ENCODE results near the gene CHCT1.

Gene CHCT1

GRCh38 chr17:60447375-60447774, 25.1 kb downstream of the CHCT1 start:
- Histone ChIP-seq H3K36me3 (ENCODE audit: insufficient read depth, low read length) (peaks cover 45% of the 10 kb centered on the region), H3K27ac (ENCODE audit: low read depth, low read length, poor library complexity, severe bottlenecking) (no peak overlapping the region), H4K20me1 (ENCODE audit: insufficient read depth, low read length) (no peaks in the 10 kb centered on the region), H3K4me2 (ENCODE audit: low read length) (no peak overlapping the region), H3K27me3 (ENCODE audit: insufficient read depth, low read length) (no peaks in the 10 kb centered on the region), H3K4me1 (ENCODE audit: insufficient read depth, low read length, severe bottlenecking) (no peaks in the 10 kb centered on the region), H3K9me3 (ENCODE audit: low read length) (no peaks in the 10 kb centered on the region), H3K9ac (ENCODE audit: low read length) (no peak overlapping the region), H3K4me3 (ENCODE audit: low read depth, low read length, poor library complexity, severe bottlenecking) (no peak overlapping the region), H3K9me2 (ENCODE audit: low read depth, low read length) (no peaks in the 10 kb centered on the region), H2AFZ (ENCODE audit: low read length) (no peak overlapping the region), H3F3A (ENCODE audit: insufficient read depth, low read length) (no peaks in the 10 kb centered on the region), H3K79me2 (ENCODE audit: insufficient read depth, low read length) (no peaks in the 10 kb centered on the region)
- TF ChIP-seq EZH2 (IDR thresholded peaks at IDR 0.05; ENCODE audit: borderline replicate concordance, low read length) (no peak), CTCF (IDR thresholded peaks at IDR 0.05; ENCODE audit: low read length) (no peak)

DNA sequence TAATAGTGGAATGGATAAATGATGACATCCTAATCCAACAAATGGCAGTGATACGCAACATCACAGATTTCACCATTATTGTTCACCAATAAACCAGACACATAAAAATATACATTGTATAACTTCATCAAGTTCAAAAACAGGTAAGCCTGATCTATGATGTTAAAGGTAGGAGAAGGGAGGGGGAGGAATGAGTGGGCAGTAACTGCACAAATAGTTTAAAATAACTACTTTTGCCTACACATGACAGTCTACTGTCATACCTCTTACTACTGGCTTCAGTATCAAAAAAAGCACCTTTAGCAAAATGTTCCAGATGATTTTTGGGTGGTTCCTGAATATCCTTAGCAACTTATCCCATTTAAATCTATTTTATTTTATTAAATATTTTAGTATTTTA, 28.8 kb downstream of the CHCT1 start:
- H3K4me1 ChIP-seq (ENCODE audit: insufficient read depth, low read length, severe bottlenecking): no peaks in the 10 kb centered on the region
- no peak overlapping the region for H3K27ac ChIP-seq (ENCODE audit: low read depth, low read length, poor library complexity, severe bottlenecking)
- H3K4me3 ChIP-seq (ENCODE audit: low read depth, low read length, poor library complexity, severe bottlenecking): no peak overlapping the region
- no peak overlapping the region for H3K4me2 ChIP-seq (ENCODE audit: low read length)
- H3K9ac ChIP-seq (ENCODE audit: low read length): no peak overlapping the region
- H3K79me2 ChIP-seq (ENCODE audit: insufficient read depth, low read length): no peaks in the 10 kb centered on the region
- no peak overlapping the region for H2AFZ ChIP-seq (ENCODE audit: low read length)
- no peaks in the 10 kb centered on the region for H3F3A ChIP-seq (ENCODE audit: insufficient read depth, low read length)
- H3K9me3 ChIP-seq (ENCODE audit: low read length): no peaks in the 10 kb centered on the region
- TF ChIP-seq EZH2 (IDR thresholded peaks at IDR 0.05; ENCODE audit: borderline replicate concordance, low read length) (no peak), CTCF (IDR thresholded peaks at IDR 0.05; ENCODE audit: low read length) (no peak)
- H3K27me3 ChIP-seq (ENCODE audit: insufficient read depth, low read length): no peaks in the 10 kb centered on the region
- peaks cover 62% of the 10 kb centered on the region for H3K36me3 ChIP-seq (ENCODE audit: insufficient read depth, low read length)
- no peaks in the 10 kb centered on the region for H3K9me2 ChIP-seq (ENCODE audit: low read depth, low read length)
- no peaks in the 10 kb centered on the region for H4K20me1 ChIP-seq (ENCODE audit: insufficient read depth, low read length)

GRCh38 chr17:60451965-60452364, 29.7 kb downstream of the CHCT1 start:
- H3K9me2 ChIP-seq (ENCODE audit: low read depth, low read length): no peaks in the 10 kb centered on the region
- H2AFZ ChIP-seq (ENCODE audit: low read length): no peak overlapping the region
- H3F3A ChIP-seq (ENCODE audit: insufficient read depth, low read length): no peaks in the 10 kb centered on the region
- H3K36me3 ChIP-seq (ENCODE audit: insufficient read depth, low read length): peaks cover 61% of the 10 kb centered on the region
- TF ChIP-seq EZH2 (IDR thresholded peaks at IDR 0.05; ENCODE audit: borderline replicate concordance, low read length) (no peak), CTCF (IDR thresholded peaks at IDR 0.05; ENCODE audit: low read length) (no peak)
- H4K20me1 ChIP-seq (ENCODE audit: insufficient read depth, low read length): no peaks in the 10 kb centered on the region
- H3K27ac ChIP-seq (ENCODE audit: low read depth, low read length, poor library complexity, severe bottlenecking): no peak overlapping the region
- H3K9ac ChIP-seq (ENCODE audit: low read length): no peak overlapping the region
- H3K9me3 ChIP-seq (ENCODE audit: low read length): no peaks in the 10 kb centered on the region
- no peaks in the 10 kb centered on the region for H3K4me1 ChIP-seq (ENCODE audit: insufficient read depth, low read length, severe bottlenecking)
- no peak overlapping the region for H3K4me3 ChIP-seq (ENCODE audit: low read depth, low read length, poor library complexity, severe bottlenecking)
- H3K79me2 ChIP-seq (ENCODE audit: insufficient read depth, low read length): no peaks in the 10 kb centered on the region
- no peaks in the 10 kb centered on the region for H3K27me3 ChIP-seq (ENCODE audit: insufficient read depth, low read length)
- H3K4me2 ChIP-seq (ENCODE audit: low read length): no peak overlapping the region

All from OCI-LY1 (cell line).